H9 (cell line): ENCODE measurements around the gene TLCD3A. TPM values are rescaled to one million over a fixed set of nuclear protein-coding genes. Genes with fewer than 3 reads are reported as not detected.

ENCODE experiments used
- DNase-seq: peaks from one replicate; pipeline ENCODE4 v3.0.0-alpha.2; 2017
- H2AFZ ChIP-seq: one replicate; pipeline ENCODE4 v1.6.1; 2013; ENCODE audit warnings: mild to moderate bottlenecking, low read length, control low read depth, moderate library complexity
- H2AK5ac ChIP-seq: 2 replicates; pipeline ENCODE4 v1.6.1; 2013; ENCODE audit warnings: low read length, control low read depth, mixed read lengths; ENCODE audit not compliant: insufficient read length
- H2BK120ac ChIP-seq: one replicate; pipeline ENCODE4 v1.6.1; 2013; ENCODE audit warnings: low read depth, mild to moderate bottlenecking, low read length, control low read depth, inconsistent platforms; ENCODE audit not compliant: poor library complexity, severe bottlenecking
- H2BK12ac ChIP-seq: 2 replicates; pipeline ENCODE4 v1.6.1; 2013; ENCODE audit warnings: low read length, control low read depth, mixed read lengths, low read depth; ENCODE audit not compliant: insufficient read length
- H2BK15ac ChIP-seq: 2 replicates; pipeline ENCODE4 v1.6.1; 2013; ENCODE audit warnings: low read depth, low read length, control low read depth
- H2BK20ac ChIP-seq: one replicate; pipeline ENCODE4 v1.6.1; 2013; ENCODE audit warnings: low read depth, mild to moderate bottlenecking, low read length, control low read depth, inconsistent platforms; ENCODE audit not compliant: poor library complexity, severe bottlenecking
- H2BK5ac ChIP-seq: 2 replicates; pipeline ENCODE4 v1.6.1; 2013; ENCODE audit warnings: low read length, control low read depth, mixed read lengths; ENCODE audit not compliant: insufficient read length
- H3K14ac ChIP-seq: 2 replicates; pipeline ENCODE4 v1.6.1; 2013; ENCODE audit warnings: low read length, control low read depth; ENCODE audit not compliant: insufficient read depth
- H3K18ac ChIP-seq: 2 replicates; pipeline ENCODE4 v1.6.1; 2013; ENCODE audit warnings: low read depth, mild to moderate bottlenecking, mixed read lengths, low read length, control low read depth; ENCODE audit not compliant: insufficient read length
- H3K23ac ChIP-seq: 2 replicates; pipeline ENCODE4 v1.6.1; 2013; ENCODE audit warnings: low read length, control low read depth, mixed read lengths, low read depth; ENCODE audit not compliant: insufficient read length
- H3K23me2 ChIP-seq: 2 replicates; pipeline ENCODE4 v1.6.1; 2013; ENCODE audit warnings: low read depth, mild to moderate bottlenecking, mixed read lengths, low read length, control low read depth; ENCODE audit not compliant: insufficient read length, poor library complexity, severe bottlenecking
- H3K27ac ChIP-seq: 2 replicates; pipeline ENCODE4 v1.5.1; 2013; ENCODE audit warnings: low read length, control low read depth, mixed read lengths, low read depth; ENCODE audit not compliant: insufficient read length
- H3K27me3 ChIP-seq: 2 replicates; pipeline ENCODE4 v1.6.1; 2013; ENCODE audit warnings: low read length, control low read depth, inconsistent platforms; ENCODE audit not compliant: insufficient read depth
- H3K4ac ChIP-seq: 2 replicates; pipeline ENCODE4 v1.6.1; 2013; ENCODE audit warnings: low read depth, mild to moderate bottlenecking, control low read depth, inconsistent platforms, low read length, moderate library complexity
- H3K4me1 ChIP-seq: 2 replicates; pipeline ENCODE4 v1.6.1; 2013; ENCODE audit warnings: low read length, control low read depth, inconsistent platforms; ENCODE audit not compliant: insufficient read depth
- H3K4me2 ChIP-seq: 2 replicates; pipeline ENCODE4 v1.6.1; 2013; ENCODE audit warnings: low read length, control low read depth, mixed read lengths; ENCODE audit not compliant: insufficient read length, insufficient read depth
- H3K56ac ChIP-seq: 2 replicates; pipeline ENCODE4 v1.6.1; 2013; ENCODE audit warnings: low read depth, mild to moderate bottlenecking, mixed read lengths, low read length, control low read depth; ENCODE audit not compliant: insufficient read length
- H3K79me1 ChIP-seq: 2 replicates; pipeline ENCODE4 v1.6.1; 2013; ENCODE audit warnings: low read depth, mild to moderate bottlenecking, moderate library complexity, low read length, control low read depth, inconsistent platforms; ENCODE audit not compliant: insufficient read depth, poor library complexity, severe bottlenecking
- H3K79me2 ChIP-seq: 2 replicates; pipeline ENCODE4 v1.6.1; 2013; ENCODE audit warnings: low read length, control low read depth, inconsistent platforms; ENCODE audit not compliant: insufficient read depth
- H3K9ac ChIP-seq: 2 replicates; pipeline ENCODE4 v1.6.1; 2013; ENCODE audit warnings: low read length, control low read depth, mixed read lengths; ENCODE audit not compliant: insufficient read length; ENCODE audit errors: extremely low read depth
- H3K9me3 ChIP-seq: one replicate; pipeline ENCODE4 v1.6.1; 2013; ENCODE audit warnings: low read depth, low read length, inconsistent platforms; ENCODE audit not compliant: control insufficient read depth
- H3T11ph ChIP-seq: one replicate; pipeline ENCODE4 v1.6.1; 2013; ENCODE audit warnings: mild to moderate bottlenecking, low read length, control low read depth, inconsistent platforms
- H4K20me1 ChIP-seq: one replicate; pipeline ENCODE4 v1.6.1; 2013; ENCODE audit not compliant: control insufficient read depth, insufficient read length, insufficient read depth
- H4K5ac ChIP-seq: 2 replicates; pipeline ENCODE4 v1.6.1; 2013; ENCODE audit warnings: low read depth, mild to moderate bottlenecking, mixed read lengths, low read length, control low read depth; ENCODE audit not compliant: insufficient read length
- H4K8ac ChIP-seq: replicated peaks from 2 replicates; pipeline ENCODE4 v1.6.1; 2013; ENCODE audit warnings: low read length, control low read depth, mixed read lengths, low read depth; ENCODE audit not compliant: insufficient read length
- H4K91ac ChIP-seq: 2 replicates; pipeline ENCODE4 v1.6.1; 2013; ENCODE audit warnings: low read depth, mild to moderate bottlenecking, moderate library complexity, mixed read lengths, low read length, control low read depth; ENCODE audit not compliant: insufficient read length
- H3K27ac Mint-ChIP-seq, 3 experiments: 2 replicates in 2 of 3; 3 replicates in 1 of 3; pipeline ENCODE4 v1.8.0; 2020 to 2021; ENCODE audit warnings: mixed read lengths in 3 of 3, mild to moderate bottlenecking in 1 of 3, moderate library complexity in 1 of 3
- H3K27me3 Mint-ChIP-seq: 2 replicates; pipeline ENCODE4 v1.8.0; 2021; ENCODE audit warnings: low read depth, mild to moderate bottlenecking, moderate library complexity, mixed read lengths
- H3K36me3 Mint-ChIP-seq, 3 experiments: 2 replicates in 2 of 3; 3 replicates in 1 of 3; pipeline ENCODE4 v1.8.0; 2020 to 2021; ENCODE audit warnings: low read depth in 3 of 3, mixed read lengths in 3 of 3; ENCODE audit not compliant: insufficient read depth in 1 of 3
- H3K4me1 Mint-ChIP-seq, 2 experiments: 2 replicates each; pipeline ENCODE4 v1.8.0; 2020; ENCODE audit warnings: mixed read lengths in 2 of 2
- H3K4me3 Mint-ChIP-seq, 2 experiments: 2 replicates in 1 of 2; 3 replicates in 1 of 2; pipeline ENCODE4 v1.8.0; 2020 to 2021; ENCODE audit warnings: mild to moderate bottlenecking in 2 of 2, mixed read lengths in 2 of 2, moderate library complexity in 1 of 2
- H3K9me3 Mint-ChIP-seq, 2 experiments: 2 replicates in 1 of 2; 3 replicates in 1 of 2; pipeline ENCODE4 v1.8.0; 2020; ENCODE audit warnings: mild to moderate bottlenecking in 2 of 2, mixed read lengths in 2 of 2, moderate library complexity in 1 of 2
- CTCF ChIP-seq: fragments of 200-600 bp; sonication (generic); conservative IDR thresholded peaks from 3 replicates; pipeline ENCODE4 v1.8.0; 2021; ENCODE audit warnings: antibody characterized with exemption, mild to moderate bottlenecking
- WGBS: extraction: QIAGEN DNeasy Blood & Tissue Kit; methylation state at CpG from one replicate; pipeline ENCODE4 v1.1.7; 2013; ENCODE audit warnings: missing lambda C conversion rate, low lambda C conversion rate, mixed read lengths; ENCODE audit not compliant: insufficient read length; ENCODE audit errors: extremely low coverage; 5-methylcytosine and 5-hydroxymethylcytosine counted together
- total RNA-seq: library from RNA; stranded (reverse); gene quantifications from 2 replicates; pipeline ENCODE4 v1.2.1, GENCODE V29; 2021

TLCD3A gene
- total RNA-seq, 1 experiment from 2014 or later, result 29.6 TPM

- Histone ChIP-seq H3K27ac (no peak overlapping the region), H3K27me3 (no peaks in the 10 kb centered on the region), H3K56ac (no peak overlapping the region), H3K18ac (no peak overlapping the region), H3K4ac (no peak overlapping the region), H3K23ac (no peak overlapping the region), H4K91ac (no peak overlapping the region), H3K23me2 (no peaks in the 10 kb centered on the region), H3K14ac (no peak overlapping the region), H3K79me2 (no peaks in the 10 kb centered on the region), H3K9ac (no peak overlapping the region), H2BK5ac (no peak overlapping the region), H3K79me1 (no peaks in the 10 kb centered on the region), H3K4me2 (no peak overlapping the region), H2BK15ac (no peak overlapping the region), H4K5ac (no peak overlapping the region), H3T11ph (no peak overlapping the region), H3K9me3 (no peaks in the 10 kb centered on the region), H2BK120ac (no peak overlapping the region), H2BK20ac (no peak overlapping the region), H4K8ac (no peak overlapping the region), H3K4me1 (no peaks in the 10 kb centered on the region), H2AK5ac (no peak overlapping the region), H4K20me1 (peaks cover 4% of the 10 kb centered on the region), H2AFZ (no peak overlapping the region), H2BK12ac (no peak overlapping the region)
- Mint-ChIP-seq H3K4me3 (no peak overlapping the region), H3K27ac (peak overlapping the region in 1 of 3 experiments; percentile 84; a peak in 3 of 7 replicates), H3K27me3 (no peaks in the 10 kb centered on the region), H3K9me3 (peaks cover 3% of the 10 kb centered on the region in 2 experiments), H3K4me1 (no peaks in the 10 kb centered on the region), H3K36me3 (peaks cover 53 to 94% (median 86%) of the 10 kb centered on the region in 3 experiments; a peak in 6 of 7 replicates)
- WGBS, result no CpG with 5 or more reads among the region's 4 CpGs
- no peak for DNase-seq
- TF ChIP-seq CTCF, result no peak
Measured at GRCh38 chr17:743139-743538, 10.7 kb downstream of the TLCD3A start.
